DND-41 (cell line): ENCODE results near the gene SLC44A1.

ENCODE experiments used
- EZH2 ChIP-seq: IDR thresholded peaks from 3 replicates; pipeline ENCODE4 v1.6.1; 2012; ENCODE audit warnings: borderline replicate concordance, low read depth, mild to moderate bottlenecking, moderate library complexity, low read length, inconsistent platforms; ENCODE audit not compliant: severe bottlenecking
- TF ChIP-seq, protein P1 (sequence below): IDR thresholded peaks from 2 replicates; pipeline ENCODE4 v1.5.1; 2012; ENCODE audit warnings: borderline replicate concordance, low read length, moderate library complexity, mild to moderate bottlenecking; ENCODE audit not compliant: poor library complexity, severe bottlenecking; ENCODE audit errors: extremely low read depth

DNA sequence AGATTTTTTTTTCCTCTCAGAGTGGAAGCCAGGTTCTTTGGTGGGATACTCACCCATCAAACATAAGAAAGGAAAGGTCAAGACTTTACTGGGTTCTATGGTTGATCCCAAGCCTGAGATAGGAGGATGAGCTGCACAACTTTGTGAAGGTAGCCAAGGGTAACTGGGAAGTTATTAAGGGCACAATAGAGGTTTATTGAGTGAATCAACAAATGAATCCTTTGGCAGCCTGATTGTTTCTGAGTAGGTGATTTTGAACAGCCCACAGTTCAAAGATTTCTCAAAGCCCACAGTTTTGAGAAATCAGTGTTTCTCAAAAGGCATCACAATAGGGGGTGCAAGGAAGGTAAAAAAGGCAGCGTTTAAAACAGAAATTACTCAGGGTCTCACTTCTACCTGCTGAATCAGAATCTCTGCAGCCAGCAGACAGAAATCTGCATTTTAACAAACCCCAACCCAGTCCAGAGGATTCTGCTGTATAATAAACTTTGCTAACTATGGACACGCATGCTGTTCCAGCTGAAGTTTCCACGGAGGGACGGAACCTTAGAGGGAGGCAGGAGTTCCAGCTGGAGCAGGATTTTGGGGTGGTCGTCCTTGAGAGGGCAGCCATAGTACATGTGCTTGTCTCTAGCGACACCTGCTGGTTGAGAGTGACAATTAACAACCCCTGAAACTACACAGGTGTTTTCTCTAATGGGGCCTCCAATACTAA, 170.7 kb downstream of the SLC44A1 start:
- TF ChIP-seq, protein P1, sequence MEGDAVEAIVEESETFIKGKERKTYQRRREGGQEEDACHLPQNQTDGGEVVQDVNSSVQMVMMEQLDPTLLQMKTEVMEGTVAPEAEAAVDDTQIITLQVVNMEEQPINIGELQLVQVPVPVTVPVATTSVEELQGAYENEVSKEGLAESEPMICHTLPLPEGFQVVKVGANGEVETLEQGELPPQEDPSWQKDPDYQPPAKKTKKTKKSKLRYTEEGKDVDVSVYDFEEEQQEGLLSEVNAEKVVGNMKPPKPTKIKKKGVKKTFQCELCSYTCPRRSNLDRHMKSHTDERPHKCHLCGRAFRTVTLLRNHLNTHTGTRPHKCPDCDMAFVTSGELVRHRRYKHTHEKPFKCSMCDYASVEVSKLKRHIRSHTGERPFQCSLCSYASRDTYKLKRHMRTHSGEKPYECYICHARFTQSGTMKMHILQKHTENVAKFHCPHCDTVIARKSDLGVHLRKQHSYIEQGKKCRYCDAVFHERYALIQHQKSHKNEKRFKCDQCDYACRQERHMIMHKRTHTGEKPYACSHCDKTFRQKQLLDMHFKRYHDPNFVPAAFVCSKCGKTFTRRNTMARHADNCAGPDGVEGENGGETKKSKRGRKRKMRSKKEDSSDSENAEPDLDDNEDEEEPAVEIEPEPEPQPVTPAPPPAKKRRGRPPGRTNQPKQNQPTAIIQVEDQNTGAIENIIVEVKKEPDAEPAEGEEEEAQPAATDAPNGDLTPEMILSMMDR, result peak; percentile 86
- TF ChIP-seq EZH2, result no peak
